D721Med (cell line): ENCODE measurements around the gene CRNKL1.

Experiments used
- DNase-seq: peaks from one replicate; pipeline ENCODE4 v3.0.0; 2011; ENCODE audit warnings: low spot score; ENCODE audit not compliant: insufficient read length
- FAIRE-seq: peaks from 2 replicates; lab custom pipeline; 2011; peaks lifted over from hg19 to GRCh38; lab: Jason Lieb, UNC
- TF ChIP-seq, protein P1 (sequence below): IDR thresholded peaks from 2 replicates; pipeline ENCODE4 v1.5.1; 2012; ENCODE audit warnings: mild to moderate bottlenecking, control low read depth; ENCODE audit not compliant: insufficient read depth; ENCODE audit errors: missing control alignments

Gene CRNKL1

DNA sequence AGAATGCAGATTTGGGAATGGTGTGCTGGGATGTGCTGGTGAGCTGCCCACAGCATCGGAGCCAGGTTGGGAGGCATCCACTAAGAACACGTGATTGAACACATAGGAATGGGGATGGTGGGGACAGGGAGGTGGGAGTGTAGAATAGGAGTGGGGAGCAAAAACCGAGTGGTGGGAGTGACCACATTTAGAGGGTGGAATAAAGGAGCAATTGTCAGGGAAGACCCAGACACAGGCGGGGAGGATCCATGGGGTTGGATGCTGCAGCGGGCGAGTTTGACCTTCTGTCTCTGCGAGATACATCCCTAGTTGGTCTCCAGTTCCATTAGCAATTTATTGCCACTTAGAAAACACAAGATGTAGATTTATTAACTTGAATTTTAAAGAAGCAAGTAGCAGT lies 30.4 kb downstream of the CRNKL1 start:
- TF ChIP-seq, protein P1, sequence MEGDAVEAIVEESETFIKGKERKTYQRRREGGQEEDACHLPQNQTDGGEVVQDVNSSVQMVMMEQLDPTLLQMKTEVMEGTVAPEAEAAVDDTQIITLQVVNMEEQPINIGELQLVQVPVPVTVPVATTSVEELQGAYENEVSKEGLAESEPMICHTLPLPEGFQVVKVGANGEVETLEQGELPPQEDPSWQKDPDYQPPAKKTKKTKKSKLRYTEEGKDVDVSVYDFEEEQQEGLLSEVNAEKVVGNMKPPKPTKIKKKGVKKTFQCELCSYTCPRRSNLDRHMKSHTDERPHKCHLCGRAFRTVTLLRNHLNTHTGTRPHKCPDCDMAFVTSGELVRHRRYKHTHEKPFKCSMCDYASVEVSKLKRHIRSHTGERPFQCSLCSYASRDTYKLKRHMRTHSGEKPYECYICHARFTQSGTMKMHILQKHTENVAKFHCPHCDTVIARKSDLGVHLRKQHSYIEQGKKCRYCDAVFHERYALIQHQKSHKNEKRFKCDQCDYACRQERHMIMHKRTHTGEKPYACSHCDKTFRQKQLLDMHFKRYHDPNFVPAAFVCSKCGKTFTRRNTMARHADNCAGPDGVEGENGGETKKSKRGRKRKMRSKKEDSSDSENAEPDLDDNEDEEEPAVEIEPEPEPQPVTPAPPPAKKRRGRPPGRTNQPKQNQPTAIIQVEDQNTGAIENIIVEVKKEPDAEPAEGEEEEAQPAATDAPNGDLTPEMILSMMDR, result no peak
- FAIRE-seq (no peak), DNase-seq (no peak)

DNA sequence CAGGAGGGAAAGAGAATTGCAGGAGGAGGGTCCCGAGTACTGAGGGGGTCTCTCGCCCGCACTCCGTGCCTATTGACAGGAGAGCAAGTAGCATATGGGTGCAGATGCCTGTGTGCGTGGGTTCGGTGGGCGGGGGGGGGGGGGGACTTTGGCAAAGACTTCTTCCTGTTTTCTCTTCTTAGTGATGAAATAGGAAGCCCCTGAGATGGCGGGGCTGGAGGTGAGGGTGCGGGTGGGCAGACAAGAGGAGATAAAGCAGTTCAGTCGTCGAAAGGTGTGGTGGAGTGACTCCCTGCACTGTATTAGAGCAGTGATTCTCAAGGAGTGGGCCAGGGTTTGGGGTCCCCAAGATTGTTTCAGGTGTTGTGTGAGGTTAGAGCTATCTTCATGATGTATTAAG lies 31.4 kb downstream of the CRNKL1 start:
- TF ChIP-seq, protein P1, result no peak
- FAIRE-seq (no peak), DNase-seq (no peak)

DNA sequence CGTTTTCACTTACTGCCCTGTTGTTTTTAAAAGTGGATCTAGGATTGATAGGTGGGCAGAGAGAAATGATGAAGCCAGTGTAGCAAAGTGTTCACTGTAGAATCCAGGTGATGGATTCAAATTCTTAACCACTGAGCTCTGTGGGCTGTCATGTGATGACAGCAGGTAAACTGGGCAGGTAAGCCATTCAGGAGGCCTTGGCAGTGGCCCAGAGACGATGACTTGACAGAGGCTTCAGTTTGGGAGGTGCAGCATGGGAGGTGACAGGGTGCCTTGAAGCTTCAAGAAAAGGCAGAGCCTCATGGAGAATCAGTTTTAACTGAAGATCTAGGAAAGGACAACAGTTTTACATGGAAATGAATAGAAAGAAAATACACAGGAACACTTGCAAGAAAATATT lies 33.1 kb downstream of the CRNKL1 start:
- TF ChIP-seq, protein P1, result no peak
- FAIRE-seq (no peak), DNase-seq (no peak)

DNA sequence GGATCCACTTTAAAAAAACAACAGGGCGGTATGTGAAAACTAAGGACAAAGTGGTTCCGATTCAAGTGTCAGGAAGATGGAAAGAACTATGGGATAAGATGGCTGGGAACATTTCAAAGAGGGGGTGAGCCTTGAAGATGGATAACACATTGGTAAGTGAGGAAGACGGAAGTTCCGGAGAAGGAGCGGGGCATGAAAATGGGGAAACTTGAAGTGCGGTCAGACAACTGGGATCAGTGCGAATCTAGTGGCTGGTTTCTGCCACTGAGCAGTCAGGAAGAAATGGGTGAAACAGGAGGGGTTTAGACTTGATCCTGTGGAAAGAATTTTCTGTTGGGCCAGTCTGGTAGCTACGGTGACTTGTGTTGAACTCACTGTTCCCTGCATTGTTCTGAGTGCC lies 33.9 kb downstream of the CRNKL1 start:
- TF ChIP-seq, protein P1, result no peak
- FAIRE-seq (no peak), DNase-seq (no peak)

DNA sequence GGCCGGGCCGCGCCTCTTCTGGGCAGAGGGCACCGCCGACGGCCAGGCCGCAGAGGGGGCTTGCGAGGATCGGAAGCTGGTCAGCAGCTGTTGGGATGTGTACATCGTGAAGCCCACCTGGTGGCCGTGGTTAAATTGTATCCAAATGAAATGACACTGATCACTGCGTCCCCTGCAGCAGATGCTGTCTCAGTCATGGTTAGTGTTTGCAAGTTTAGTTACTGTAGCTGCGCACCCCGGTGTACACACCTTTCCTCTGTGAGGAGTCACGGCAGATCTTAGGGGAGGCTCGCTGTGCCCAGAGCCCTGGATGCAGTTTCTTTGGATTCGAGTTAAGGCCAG lies 34.5 kb downstream of the CRNKL1 start:
- no peak for DNase-seq
- no peak for FAIRE-seq
- TF ChIP-seq, protein P1, result no peak

DNA sequence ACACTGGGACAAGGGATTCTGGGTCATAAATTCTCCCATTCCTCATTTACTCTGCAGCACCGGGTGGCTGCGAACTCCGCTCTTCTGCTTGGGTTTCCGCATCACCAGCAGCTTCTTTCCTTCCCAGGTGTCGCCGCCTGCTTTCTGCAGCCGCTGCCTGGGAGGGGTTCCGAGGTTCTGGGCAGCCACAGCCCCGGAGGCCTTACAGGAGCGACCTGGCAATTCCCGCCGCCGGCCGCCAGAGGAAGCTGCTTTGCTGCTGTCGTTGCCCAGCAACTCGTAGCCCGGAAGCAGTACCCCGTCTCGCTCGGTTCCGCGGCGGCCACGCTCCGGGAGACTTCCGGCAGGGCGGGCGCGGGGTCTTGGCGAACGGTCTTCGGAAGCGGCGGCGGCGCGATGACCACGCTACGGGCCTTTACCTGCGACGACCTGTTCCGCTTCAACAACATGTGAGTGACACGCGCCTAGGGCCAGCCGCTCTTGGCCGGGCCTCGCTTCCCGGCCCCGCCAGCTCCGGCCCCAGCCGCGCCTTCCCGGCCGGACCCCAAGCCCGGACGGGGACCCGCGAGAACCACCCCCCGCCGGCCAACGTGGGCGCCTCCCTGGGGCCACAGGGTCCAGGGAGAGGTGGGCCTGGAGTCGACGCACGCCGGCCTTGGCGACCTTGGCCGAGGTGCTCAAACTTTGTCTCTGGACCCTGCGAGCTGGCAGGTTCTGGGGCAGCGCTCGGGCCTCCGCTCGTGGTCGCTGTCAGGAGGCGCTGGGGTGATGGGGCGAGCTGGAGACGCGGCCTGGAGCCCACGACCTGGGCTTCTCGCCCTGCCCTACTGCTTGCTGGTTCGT lies 35.0 kb downstream of the CRNKL1 start, which contains the start of gene NAA20:
TSS of gene NAA20 (plus strand) at position 362 of the 843 bp plus-strand sequence. CDS start at position 397, 35 bp downstream.
- DNase-seq (peak; percentile 50), FAIRE-seq (no peak)
- TF ChIP-seq, protein P1, result peak; percentile 59

DNA sequence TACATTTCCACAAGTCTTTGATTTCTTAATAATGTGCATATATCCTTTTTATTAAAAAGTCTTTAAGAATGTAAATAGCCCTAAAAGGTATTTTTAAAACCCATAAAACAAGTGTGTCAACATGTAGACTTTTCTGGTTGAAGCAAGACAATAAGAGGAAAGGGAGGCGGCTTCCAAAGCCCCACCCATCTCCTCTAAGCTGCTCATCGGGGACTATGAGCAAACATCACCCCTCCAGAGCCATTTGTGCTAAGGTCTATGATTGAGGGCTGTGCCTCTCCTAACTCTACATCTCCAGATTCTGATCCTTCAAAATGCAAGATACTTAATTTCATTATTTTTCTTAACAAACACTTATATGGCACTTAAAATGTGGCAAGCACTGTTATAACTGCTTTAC lies 37.6 kb downstream of the CRNKL1 start:
- TF ChIP-seq, protein P1, result no peak
- DNase-seq (no peak), FAIRE-seq (no peak)
